GM21619 (cell line): ENCODE results near the gene TMTC2.
"Not testable (repeated sequence)": the region's sequence is repeated elsewhere in the genome, so short reads cannot be mapped to it uniquely, and the experiment has no call there.

Source experiments
- ATAC-seq: cut with Tn5 transposase; IDR thresholded peaks from one replicate; pipeline ENCODE4 v1.9.1; 2021; ENCODE audit not compliant: unreplicated experiment

TMTC2 gene

DNA sequence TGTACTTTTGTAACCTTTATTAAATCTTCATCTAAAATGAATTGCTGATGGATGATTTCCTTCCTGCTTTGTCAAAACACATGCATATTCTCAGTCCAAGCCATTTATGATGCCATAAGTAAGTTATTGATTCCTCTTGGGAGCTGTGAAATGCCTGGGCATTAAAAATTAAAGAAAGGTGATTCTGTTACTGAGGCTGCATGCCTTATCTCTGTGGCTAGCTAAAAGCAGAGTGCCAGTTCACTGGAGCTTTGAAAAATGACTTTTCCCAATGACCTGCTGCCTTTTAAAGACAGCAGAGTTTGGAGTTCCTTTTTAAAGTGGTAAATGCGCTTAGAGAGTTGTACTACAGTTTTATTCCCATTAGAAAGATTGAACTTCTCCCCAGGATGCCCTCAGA, 152.1 kb downstream of the TMTC2 start:
- no peak for ATAC-seq

GRCh38 chr12:82839796-82840195, 153.1 kb downstream of the TMTC2 start:
- no peak for ATAC-seq

GRCh38 chr12:82841487-82841904, 154.8 kb downstream of the TMTC2 start:
- no peak for ATAC-seq

DNA sequence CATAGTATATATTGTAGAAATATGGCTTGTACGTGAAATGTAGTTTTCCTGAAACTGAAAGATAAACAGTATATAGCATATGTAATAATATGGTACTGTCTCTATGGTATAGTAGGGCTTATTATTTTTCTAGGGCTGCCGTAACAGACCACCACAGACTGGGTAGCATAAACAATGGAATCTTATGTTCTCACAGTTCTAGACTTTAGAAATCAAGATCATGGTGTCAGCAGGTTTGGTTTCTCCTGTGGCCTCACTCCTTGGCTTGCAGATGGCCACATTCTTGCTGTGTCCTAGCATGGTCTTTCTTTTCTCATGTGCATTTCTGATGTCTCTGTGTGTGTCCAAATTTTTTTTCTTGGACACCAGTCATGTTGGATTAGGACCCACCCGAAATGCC, 155.8 kb downstream of the TMTC2 start:
- ATAC-seq: no peak

GRCh38 chr12:82845076-82845475, 158.4 kb downstream of the TMTC2 start:
- ATAC-seq: not testable (repeated sequence)

DNA sequence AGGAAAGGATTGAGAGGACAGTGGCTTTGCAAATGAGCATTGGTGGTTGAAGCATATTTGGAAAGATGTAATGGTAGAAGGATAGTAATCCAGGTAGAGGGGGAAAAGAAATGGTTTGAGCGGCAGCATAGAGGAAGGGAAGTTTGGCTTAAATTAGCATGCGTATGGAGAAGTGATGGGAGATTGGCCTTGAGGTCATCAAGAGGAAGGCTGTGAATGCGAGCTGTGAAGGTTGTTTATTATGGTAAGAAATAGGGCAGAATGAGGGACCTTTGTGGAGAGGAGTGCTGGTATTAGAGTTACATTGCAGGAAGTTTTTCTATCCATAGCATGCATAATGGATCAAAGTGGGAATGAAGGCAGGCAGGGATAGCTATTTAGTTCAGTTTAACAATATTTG, 162.1 kb downstream of the TMTC2 start:
- no peak for ATAC-seq

- ATAC-seq: peak; percentile 51
Measured at GRCh38 chr12:82852529-82852928, 165.8 kb downstream of the TMTC2 start.

DNA sequence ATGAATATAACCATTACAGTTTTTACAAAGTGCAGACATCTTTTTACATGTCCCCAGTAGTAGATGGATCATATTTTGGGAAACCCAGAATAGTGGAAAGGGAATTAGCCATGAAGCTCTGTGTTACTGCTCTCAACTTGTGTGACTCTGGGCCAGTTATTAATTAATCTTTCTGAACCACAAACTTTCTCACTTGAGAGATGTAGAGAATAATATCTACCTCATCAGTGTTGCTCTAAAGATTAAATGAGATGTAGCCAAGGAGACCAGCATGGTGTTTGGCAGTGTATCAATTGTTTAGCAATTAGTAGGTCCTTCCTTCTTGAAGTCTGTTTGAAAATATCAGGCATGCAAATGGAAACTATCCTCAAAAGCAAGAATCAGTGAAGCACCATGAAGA, 169.2 kb downstream of the TMTC2 start:
- peak; percentile 84 for ATAC-seq

DNA sequence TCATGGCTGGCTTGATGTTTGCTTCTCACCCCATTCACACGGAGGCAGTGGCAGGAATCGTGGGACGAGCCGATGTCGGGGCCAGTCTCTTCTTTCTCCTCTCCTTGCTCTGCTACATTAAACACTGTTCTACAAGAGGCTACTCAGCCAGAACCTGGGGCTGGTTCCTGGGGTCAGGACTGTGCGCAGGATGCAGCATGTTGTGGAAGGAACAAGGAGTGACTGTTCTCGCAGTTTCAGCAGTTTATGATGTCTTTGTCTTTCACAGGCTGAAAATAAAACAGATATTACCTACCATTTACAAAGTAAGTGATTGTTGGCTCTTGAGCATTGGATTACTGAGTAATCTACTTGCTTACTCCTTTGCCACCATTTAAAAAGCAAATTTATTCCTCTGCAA, 170.6 kb downstream of the TMTC2 start:
- no peak for ATAC-seq

DNA sequence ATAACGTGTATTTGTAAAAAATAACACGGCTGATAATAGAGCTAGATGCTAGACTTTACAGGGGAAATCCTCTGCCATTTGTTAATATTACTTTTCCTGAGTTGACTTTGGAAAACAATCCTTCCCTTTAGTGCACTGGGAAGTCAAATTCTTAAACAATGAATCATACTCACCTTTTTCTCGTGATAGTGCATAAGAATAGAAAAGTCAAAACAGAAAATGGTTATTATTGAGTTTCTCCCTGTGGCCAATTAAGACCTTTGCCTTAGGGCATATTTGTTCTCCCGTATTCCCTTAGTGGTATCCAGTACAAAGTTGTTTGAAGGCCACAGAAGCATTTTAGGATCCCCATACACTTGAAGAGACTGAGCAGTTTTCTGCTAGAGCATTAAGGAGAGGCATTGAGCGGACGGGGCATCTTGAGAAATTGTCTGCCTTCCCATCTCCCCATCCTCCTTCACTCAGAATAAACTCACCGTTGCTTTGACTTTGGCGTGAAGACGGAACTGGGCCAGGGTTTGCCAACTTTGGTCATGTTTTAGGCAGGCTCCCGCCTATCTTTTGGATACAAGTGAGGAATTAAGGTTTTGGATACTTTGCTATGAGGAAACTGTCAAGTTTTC, 171.3 kb downstream of the TMTC2 start:
- no peak for ATAC-seq

GRCh38 chr12:82858534-82858917, 171.8 kb downstream of the TMTC2 start:
- no peak for ATAC-seq

DNA sequence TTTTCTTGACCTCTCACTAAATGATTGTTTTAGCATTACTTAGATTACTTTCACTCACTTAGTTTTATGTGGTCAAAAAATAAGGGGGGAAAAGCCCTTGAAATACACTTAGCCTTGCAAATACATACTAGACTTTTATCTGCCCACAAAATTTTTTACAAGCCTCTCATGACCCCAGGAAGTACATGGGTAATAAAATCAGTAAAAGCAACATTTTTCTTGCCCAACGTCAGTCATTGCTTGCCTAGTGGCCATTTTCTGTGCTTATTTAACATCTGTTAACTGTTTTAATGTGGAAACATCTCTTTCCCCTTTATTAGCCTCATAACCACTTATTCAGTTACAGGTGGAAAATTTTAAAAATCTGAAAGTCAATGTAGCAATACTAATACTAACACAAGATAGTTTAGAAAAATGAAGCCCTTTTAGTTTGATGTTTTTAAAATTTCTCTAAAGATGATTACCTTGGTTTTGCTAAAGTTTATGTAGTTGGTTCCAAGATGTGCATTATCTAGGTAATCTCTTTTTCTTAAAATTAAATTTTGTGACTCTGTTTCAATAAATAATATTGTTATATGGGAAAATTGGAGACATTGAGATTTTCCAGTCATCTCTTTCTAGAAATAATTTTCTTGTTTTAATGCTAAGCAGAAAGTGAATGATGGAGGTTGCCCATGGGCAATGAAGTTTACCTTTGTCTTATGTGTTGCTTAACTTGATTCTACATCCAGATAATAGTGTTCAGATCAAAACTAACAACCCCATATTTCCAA, 175.5 kb downstream of the TMTC2 start:
- no peak for ATAC-seq

GRCh38 chr12:82862876-82863649, 176.4 kb downstream of the TMTC2 start:
- no peak for ATAC-seq

DNA sequence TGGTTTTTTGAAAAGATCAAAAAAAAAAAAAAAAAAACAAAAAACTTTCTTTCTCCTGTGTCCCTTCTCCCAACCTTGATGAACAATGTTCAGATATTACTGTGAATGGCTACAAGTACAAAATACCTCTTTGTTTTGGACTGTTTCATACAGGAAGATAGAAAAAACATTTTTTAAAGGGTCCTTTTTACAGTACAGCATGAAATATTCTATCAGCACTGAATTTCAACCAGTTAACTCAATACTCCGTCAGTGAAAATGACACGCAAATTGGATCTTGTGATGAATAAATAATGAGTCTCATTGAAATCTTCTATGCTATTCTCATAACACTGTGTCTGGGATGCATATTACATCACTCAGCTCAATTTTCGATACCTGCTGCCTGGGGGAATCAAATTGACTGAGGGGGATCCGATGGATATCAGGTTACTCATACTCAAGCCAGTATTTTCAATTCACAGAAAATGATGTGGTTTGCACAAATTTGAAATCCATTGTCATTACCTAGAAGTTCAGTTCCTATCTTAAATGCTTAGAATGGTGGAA, 179.6 kb downstream of the TMTC2 start:
- ATAC-seq: no peak

GRCh38 chr12:82866946-82867345, 180.2 kb downstream of the TMTC2 start:
- ATAC-seq: no peak

DNA sequence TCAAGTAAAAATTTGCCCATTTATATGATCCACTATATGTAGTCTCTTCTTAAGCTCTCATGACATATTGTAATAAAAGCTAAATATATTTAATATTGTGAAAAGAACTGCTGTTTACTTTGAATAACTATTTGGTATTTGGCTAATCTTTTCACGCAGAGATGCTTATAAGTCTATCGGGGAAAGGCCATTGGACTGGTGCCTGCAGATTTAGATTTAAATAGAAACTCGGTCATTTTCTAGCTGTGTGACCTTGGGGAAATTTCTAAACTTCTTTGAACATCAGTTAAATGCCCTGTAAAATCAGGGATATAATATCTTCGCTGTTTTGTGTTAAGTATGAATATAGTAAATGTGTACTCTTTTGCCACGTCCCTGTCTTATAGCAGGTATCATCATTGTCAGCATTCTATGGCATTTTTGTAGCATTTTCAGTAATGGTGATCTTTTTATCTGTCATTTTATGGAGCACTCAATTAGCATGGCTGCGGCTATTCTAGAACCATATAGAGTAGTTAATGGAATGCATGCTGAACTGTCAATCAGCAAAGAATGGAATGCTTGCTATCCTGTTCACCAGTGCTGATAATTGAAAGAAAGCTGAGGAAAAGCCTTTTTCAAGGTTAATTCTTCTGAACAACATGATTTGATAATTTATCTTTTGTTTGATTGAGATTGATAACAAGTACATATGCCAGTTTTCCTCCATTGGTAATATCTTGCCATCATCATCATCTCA, 181.2 kb downstream of the TMTC2 start:
- no peak for ATAC-seq

DNA sequence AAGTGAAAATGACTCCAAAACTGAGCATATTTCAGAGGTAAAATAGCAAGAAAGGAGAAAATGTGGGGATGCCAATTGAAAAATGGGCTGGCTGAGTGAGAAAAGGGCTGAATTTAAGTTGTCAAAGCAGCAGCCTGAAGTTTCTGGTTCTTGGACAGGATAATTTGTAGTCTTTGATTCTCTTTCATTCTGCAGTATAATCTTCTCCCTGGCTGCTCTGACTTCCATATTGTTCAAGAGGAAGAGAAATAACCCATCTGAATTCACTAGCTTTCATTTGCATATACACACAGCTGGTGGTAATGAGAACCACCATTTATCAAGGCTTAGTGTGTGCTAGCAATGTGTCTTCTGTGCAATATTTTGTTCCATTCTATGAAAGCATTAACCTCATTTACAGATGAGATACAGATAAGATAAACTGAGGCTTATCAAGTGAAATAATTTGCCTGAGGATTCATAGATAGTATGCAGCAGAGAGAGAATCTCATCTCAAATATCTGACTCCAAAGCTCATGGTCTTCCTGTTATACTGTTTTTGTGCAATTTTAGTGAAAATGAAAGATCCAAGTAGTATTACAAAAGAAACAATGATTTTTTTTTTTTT, 184.2 kb downstream of the TMTC2 start:
- peak; percentile 71 for ATAC-seq

DNA sequence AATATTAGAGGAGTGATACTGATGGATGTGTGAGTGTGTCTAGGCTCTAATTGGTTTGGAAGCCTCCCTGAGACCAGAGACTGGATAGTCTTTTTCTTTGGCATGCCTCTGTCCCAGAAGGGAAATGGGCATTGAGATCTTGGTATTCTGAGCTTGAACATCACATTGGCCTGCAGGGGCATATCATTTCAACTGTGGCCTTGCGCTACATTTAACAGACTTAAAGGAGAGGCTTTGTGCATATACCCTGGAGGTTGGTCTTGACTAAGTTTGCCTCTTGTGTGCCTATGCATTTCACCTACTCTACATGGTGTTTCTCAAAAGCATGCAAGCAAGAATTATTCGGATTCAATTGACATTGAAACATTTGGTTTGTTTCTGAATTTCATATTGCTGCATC, 185.4 kb downstream of the TMTC2 start:
- ATAC-seq: no peak

- no peak for ATAC-seq
Measured at GRCh38 chr12:82873309-82873708, 186.6 kb downstream of the TMTC2 start.

- no peak for ATAC-seq
Measured at GRCh38 chr12:82873951-82874350, 187.2 kb downstream of the TMTC2 start.

DNA sequence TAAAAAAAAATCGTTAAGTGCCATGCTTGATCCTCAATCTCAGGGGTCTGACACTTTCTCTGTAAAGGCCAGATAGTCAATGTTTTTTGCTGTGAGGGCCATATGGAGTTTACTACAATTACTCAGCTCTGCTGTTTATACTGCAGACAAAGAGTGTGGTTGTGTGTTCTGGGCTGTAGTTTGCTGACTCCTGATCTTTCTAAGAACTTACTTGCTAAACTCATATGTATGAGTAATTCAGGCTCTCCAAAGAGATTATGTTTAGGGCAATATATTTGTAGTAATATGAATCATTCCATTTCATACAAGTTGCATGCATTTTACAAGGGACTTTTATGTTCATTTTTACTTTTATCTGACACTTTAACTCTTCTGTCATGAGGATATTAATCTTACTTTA, 188.2 kb downstream of the TMTC2 start:
- no peak for ATAC-seq
